Muscle layer of colon (tissue), 2 donors: ENCODE data around the gene KIF6.
"Not testable (repeated sequence)": the region's sequence is repeated elsewhere in the genome, so short reads cannot be mapped to it uniquely, and the experiment has no call there.

Experiments used
- H3K27ac ChIP-seq: one replicate; pipeline ENCODE4 v1.7.0; 2013; ENCODE audit warnings: low read depth, mild to moderate bottlenecking, low read length, moderate library complexity
- H3K27me3 ChIP-seq, 2 donors: one replicate each; pipeline ENCODE4 v1.7.0; 2013; ENCODE audit warnings: low read length in 2 of 2, mild to moderate bottlenecking in 2 of 2; ENCODE audit not compliant: insufficient read depth in 2 of 2, control insufficient read depth in 1 of 2
- H3K36me3 ChIP-seq: one replicate; pipeline ENCODE4 v1.7.0; 2013; ENCODE audit warnings: mild to moderate bottlenecking, low read length; ENCODE audit not compliant: insufficient read depth
- H3K4me1 ChIP-seq: one replicate; pipeline ENCODE4 v1.7.0; 2013; ENCODE audit warnings: mild to moderate bottlenecking, low read length; ENCODE audit not compliant: insufficient read depth
- H3K4me3 ChIP-seq, 2 donors: one replicate each; pipeline ENCODE4 v1.7.0; 2013; ENCODE audit warnings: low read length in 2 of 2, low read depth in 1 of 2, mild to moderate bottlenecking in 1 of 2, moderate library complexity in 1 of 2
- H3K9ac ChIP-seq: one replicate; pipeline ENCODE4 v1.7.0; 2013; ENCODE audit warnings: low read length
- H3K9me3 ChIP-seq: one replicate; pipeline ENCODE4 v1.7.0; 2013; ENCODE audit warnings: mild to moderate bottlenecking, low read length
- donor health status: abdominal sarcoma.
- donor health status: Adenocarcinoma of cecum.

The KIF6 gene

DNA sequence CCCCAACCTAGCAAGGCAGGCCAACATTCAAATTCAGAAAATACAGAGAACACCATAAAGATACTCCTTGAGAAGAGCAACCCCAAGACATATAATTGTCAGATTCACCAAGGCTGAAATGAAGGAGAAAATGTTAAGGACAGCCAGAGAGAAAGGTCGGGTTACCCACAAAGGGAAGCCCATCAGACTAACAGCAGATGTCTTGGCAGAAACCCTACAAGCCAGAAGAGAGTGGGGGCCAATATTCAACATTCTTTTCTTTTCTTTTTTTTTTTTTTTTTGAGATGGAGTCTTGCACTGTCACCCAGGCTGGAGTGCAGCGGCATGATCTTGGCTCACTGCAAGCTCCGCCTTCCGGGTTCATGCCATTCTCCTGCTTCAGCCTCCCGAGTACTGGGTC is 215.4 kb downstream of the KIF6 start:
- H3K4me3 ChIP-seq, H3K9me3 ChIP-seq, H3K27me3 ChIP-seq, H3K4me1 ChIP-seq, H3K36me3 ChIP-seq, H3K9ac ChIP-seq, H3K27ac ChIP-seq: not testable (repeated sequence)

DNA sequence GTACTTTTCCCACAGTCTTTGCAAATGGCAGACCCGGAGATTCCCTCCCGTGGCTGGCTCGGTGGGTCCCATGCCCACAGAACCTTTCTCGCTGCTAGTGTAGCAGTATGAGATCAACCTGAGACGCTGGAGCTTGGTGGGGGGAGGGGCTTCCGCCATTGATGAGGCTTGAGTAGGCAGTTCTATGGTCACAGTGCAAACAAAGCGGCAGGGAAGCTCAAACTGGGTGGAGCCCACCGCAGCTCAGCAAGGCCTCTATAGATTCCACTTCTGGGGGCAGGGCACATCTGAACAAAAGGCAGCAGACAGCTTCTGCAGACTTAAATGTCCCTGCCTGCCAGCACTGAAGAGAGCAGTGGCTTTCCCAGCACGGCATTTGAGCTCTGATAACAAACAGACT is 216.7 kb downstream of the KIF6 start:
- Histone ChIP-seq H3K4me3 (no peak overlapping the region), H3K9me3 (no peaks in the 10 kb centered on the region), H3K27me3 (no peaks in the 10 kb centered on the region), H3K4me1 (no peaks in the 10 kb centered on the region), H3K27ac (no peak overlapping the region), H3K36me3 (no peaks in the 10 kb centered on the region), H3K9ac (no peak overlapping the region)

DNA sequence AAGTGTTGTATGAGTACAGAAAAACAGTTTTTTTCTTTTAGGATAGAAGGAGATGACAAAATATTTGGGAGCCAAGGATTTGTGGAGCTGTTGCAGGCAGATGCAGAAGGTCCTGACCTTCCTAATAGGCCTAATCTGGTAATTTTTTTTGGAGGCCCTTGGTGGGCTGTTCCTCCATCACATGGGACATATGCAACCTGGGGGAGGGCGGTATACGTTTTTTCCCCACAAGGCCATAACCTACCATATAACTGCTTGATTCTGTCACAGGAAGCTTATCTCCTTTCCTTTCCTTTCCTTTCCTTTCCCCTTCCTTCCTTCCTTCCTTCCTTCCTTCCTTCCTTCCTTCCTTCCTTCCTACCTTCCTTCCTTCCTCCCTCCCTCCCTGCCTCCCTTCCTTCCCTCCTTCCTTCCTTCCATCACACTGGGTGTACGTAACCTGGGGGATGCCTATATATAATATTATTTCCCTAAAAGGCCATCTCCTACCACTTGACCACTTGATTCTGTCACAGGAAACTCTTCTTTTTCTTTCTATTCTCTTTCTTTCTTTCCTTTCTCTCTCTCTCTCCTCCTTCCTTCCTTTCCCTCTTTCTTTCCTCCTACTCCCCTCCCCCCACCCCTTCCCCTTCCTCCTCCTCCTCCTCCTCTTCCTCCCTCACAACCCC is 217.7 kb downstream of the KIF6 start:
- H3K36me3 ChIP-seq: no peaks in the 10 kb centered on the region
- H3K9ac ChIP-seq: no peak overlapping the region
- no peaks in the 10 kb centered on the region for H3K9me3 ChIP-seq
- H3K27me3 ChIP-seq: no peaks in the 10 kb centered on the region
- H3K4me3 ChIP-seq: no peak overlapping the region
- no peak overlapping the region for H3K27ac ChIP-seq
- H3K4me1 ChIP-seq: no peaks in the 10 kb centered on the region

- not testable (repeated sequence) for H3K27ac ChIP-seq, H3K27me3 ChIP-seq, H3K9ac ChIP-seq, H3K36me3 ChIP-seq, H3K4me1 ChIP-seq, H3K4me3 ChIP-seq, H3K9me3 ChIP-seq
These were observed 222.7 kb downstream of the KIF6 start for GRCh38 chr6:39502362-39502955.

- no peaks in the 10 kb centered on the region for H3K9me3 ChIP-seq
- no peak overlapping the region for H3K27ac ChIP-seq
- H3K9ac ChIP-seq: no peak overlapping the region
- H3K27me3 ChIP-seq: no peaks in the 10 kb centered on the region
- no peaks in the 10 kb centered on the region for H3K36me3 ChIP-seq
- H3K4me1 ChIP-seq: no peaks in the 10 kb centered on the region
- H3K4me3 ChIP-seq: no peak overlapping the region
These were observed 226.2 kb downstream of the KIF6 start for GRCh38 chr6:39499053-39499452.

DNA sequence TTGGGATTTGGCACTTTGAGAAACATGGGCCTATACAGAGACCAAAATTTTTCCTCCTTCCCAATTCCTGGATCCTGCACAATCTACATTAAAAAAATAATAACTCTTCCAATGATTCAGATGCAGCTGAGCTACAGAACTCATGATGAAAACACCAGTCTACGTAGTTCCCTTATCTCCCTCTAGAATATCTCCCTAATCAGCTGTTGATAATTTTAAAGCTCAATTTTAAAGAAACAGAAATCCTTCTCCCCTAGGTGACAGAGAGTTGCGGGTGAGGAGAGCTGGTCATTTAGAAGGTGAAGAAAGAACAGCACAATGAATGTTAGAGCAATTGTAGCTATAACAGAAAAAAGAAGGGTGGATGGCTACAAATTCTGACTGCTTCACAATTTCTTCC is 227.1 kb downstream of the KIF6 start:
- Histone ChIP-seq H3K4me1 (peaks cover 3% of the 10 kb centered on the region), H3K9ac (no peak overlapping the region), H3K36me3 (no peaks in the 10 kb centered on the region), H3K4me3 (no peak overlapping the region), H3K27me3 (no peaks in the 10 kb centered on the region), H3K27ac (peak overlapping the region; percentile 28), H3K9me3 (no peaks in the 10 kb centered on the region)

- no peaks in the 10 kb centered on the region for H3K36me3 ChIP-seq
- H3K27me3 ChIP-seq: no peaks in the 10 kb centered on the region
- H3K9ac ChIP-seq: no peak overlapping the region
- H3K27ac ChIP-seq: no peak overlapping the region
- H3K9me3 ChIP-seq: no peaks in the 10 kb centered on the region
- no peak overlapping the region for H3K4me3 ChIP-seq
- peaks cover 5% of the 10 kb centered on the region for H3K4me1 ChIP-seq
These were observed 228.3 kb downstream of the KIF6 start for GRCh38 chr6:39496915-39497314.

DNA sequence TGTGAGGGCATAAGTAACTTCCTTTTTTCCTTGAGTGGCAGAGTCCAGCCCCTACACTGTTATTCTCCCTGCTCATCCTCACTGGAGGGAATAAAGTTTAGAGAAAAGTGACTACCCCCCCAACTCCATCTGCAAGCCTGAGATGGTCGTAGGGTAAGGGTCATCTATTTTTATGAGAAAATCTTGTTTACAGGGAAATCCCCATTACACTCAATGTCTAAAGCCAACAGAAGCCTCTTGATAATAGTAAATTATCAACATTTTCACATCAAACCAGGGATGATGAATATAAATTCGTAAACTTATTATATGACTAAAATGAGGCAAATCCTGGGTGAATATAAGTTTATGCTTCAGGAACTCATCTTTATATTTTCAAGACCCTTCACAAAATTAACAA is 228.8 kb downstream of the KIF6 start:
- Histone ChIP-seq H3K4me1 (peaks cover 5% of the 10 kb centered on the region), H3K27me3 (no peaks in the 10 kb centered on the region), H3K9ac (no peak overlapping the region), H3K27ac (no peak overlapping the region), H3K9me3 (no peaks in the 10 kb centered on the region), H3K4me3 (no peak overlapping the region), H3K36me3 (no peaks in the 10 kb centered on the region)

DNA sequence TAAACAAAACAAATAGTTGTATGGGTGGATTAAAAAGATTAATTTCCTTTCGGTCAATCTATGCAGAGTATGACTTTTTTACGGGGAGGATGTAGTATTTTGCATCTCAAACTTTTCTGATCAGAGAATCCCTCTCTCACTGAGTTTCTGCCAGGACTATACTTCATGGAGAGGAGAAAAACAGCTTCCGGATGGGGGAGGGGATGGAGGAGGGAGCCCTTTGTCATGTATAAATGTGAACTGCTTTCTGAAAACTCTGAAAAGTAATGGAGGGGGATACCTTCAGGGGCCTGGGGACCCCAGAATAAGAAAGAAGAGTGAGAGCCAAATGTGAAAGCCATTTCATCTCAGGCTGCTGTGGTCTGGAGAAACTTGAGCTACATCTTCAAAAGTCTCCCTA is 229.6 kb downstream of the KIF6 start:
- no peak overlapping the region for H3K4me3 ChIP-seq
- peaks cover 5% of the 10 kb centered on the region for H3K4me1 ChIP-seq
- no peaks in the 10 kb centered on the region for H3K27me3 ChIP-seq
- H3K9ac ChIP-seq: no peak overlapping the region
- H3K27ac ChIP-seq: no peak overlapping the region
- H3K36me3 ChIP-seq: no peaks in the 10 kb centered on the region
- H3K9me3 ChIP-seq: no peaks in the 10 kb centered on the region

- Histone ChIP-seq H3K36me3 (no peaks in the 10 kb centered on the region), H3K4me1 (peaks cover 5% of the 10 kb centered on the region), H3K9me3 (no peaks in the 10 kb centered on the region)
These were observed 230.2 kb downstream of the KIF6 start for GRCh38 chr6:39494998-39495397.

GRCh38 chr6:39493777-39494176 is 231.4 kb downstream of the KIF6 start:
- H3K27me3 ChIP-seq: no peaks in the 10 kb centered on the region
- H3K4me3 ChIP-seq: no peak overlapping the region
- H3K9ac ChIP-seq: no peak overlapping the region
- no peak overlapping the region for H3K27ac ChIP-seq
- no peaks in the 10 kb centered on the region for H3K9me3 ChIP-seq
- H3K4me1 ChIP-seq: peaks cover 5% of the 10 kb centered on the region
- H3K36me3 ChIP-seq: no peaks in the 10 kb centered on the region

More at GRCh38 chr6:39494998-39495397, 230.2 kb downstream of the KIF6 start:
- H3K27me3 ChIP-seq: no peaks in the 10 kb centered on the region
- H3K27ac ChIP-seq: no peak overlapping the region
- H3K4me3 ChIP-seq: no peak overlapping the region
- H3K9ac ChIP-seq: no peak overlapping the region

GRCh38 chr6:39493174-39493573 is 232.0 kb downstream of the KIF6 start:
- H3K36me3 ChIP-seq: no peaks in the 10 kb centered on the region
- H3K27ac ChIP-seq: no peak overlapping the region
- H3K4me1 ChIP-seq: peaks cover 8% of the 10 kb centered on the region
- no peak overlapping the region for H3K9ac ChIP-seq
- H3K9me3 ChIP-seq: no peaks in the 10 kb centered on the region
- no peak overlapping the region for H3K4me3 ChIP-seq
- no peaks in the 10 kb centered on the region for H3K27me3 ChIP-seq
